A549 (cell line): ENCODE results near the gene CALN1.

Experiments used
- EP300 ChIP-seq, 2 experiments: fragments of >200 bp; sonication (Bioruptor Twin); formaldehyde crosslinking; IDR thresholded peaks; 2 replicates in 1 of 2; 3 replicates in 1 of 2; pipeline ENCODE4 v1.6.1; 2016 to 2017
- HDAC2 ChIP-seq: fragments of 200-600 bp; sonication (generic); IDR thresholded peaks from 2 replicates; pipeline ENCODE4 v1.6.1; 2016
- JUN ChIP-seq, 2 experiments: fragments of >200 bp; sonication (Bioruptor Twin); formaldehyde crosslinking; IDR thresholded peaks; 2 replicates in 1 of 2; 3 replicates in 1 of 2; pipeline ENCODE4 v1.6.1; 2016 to 2017
- JUNB ChIP-seq: fragments of >200 bp; sonication (Bioruptor Twin); formaldehyde crosslinking; IDR thresholded peaks from 2 replicates; pipeline ENCODE4 v1.6.1; 2016
- KDM1A ChIP-seq: fragments of 200-600 bp; sonication (generic); IDR thresholded peaks from 2 replicates; pipeline ENCODE4 v1.6.1; 2016; ENCODE audit warnings: low read depth, mild to moderate bottlenecking
- PBX3 ChIP-seq: IDR thresholded peaks from 2 replicates; pipeline ENCODE4 v1.6.1; 2012
- POLR2A ChIP-seq: IDR thresholded peaks from 2 replicates; pipeline ENCODE4 v1.6.1; 2012; ENCODE audit warnings: mild to moderate bottlenecking, low read length
- RAD21 ChIP-seq, 2 experiments: fragments of >200 bp in 1 of 2; sonication (Bioruptor Twin) in 1 of 2; formaldehyde crosslinking in 1 of 2; IDR thresholded peaks in 1 of 2; conservative IDR thresholded peaks in 1 of 2; 2 replicates in 1 of 2; 3 replicates in 1 of 2; pipeline ENCODE4 v1.6.1; 2012 to 2018; ENCODE audit warnings: inconsistent platforms in 1 of 2
- RCOR1 ChIP-seq: fragments of 150-350 bp; IDR thresholded peaks from 2 replicates; pipeline ENCODE4 v1.6.1; 2014; ENCODE audit warnings: antibody characterized with exemption, low read length, low read depth
- RNF2 ChIP-seq: fragments of 200-600 bp; sonication (generic); IDR thresholded peaks from 2 replicates; pipeline ENCODE4 v1.6.1; 2016; ENCODE audit warnings: low read depth, mild to moderate bottlenecking, antibody characterized with exemption, moderate library complexity, borderline replicate concordance
- ZNF302 ChIP-seq: fragments of 250-450 bp; sonication (Bioruptor Pico); IDR thresholded peaks from 2 replicates; pipeline ENCODE4 v1.9.0; 2021; ENCODE audit warnings: inconsistent platforms, mild to moderate bottlenecking, moderate library complexity
- TF ChIP-seq, protein P1 (sequence below): IDR thresholded peaks from 2 replicates; pipeline ENCODE4 v1.6.1; 2012; ENCODE audit warnings: low read depth, borderline replicate concordance
- TF ChIP-seq, protein P2 (sequence below): fragments of >200 bp; sonication (Bioruptor Twin); formaldehyde crosslinking; IDR thresholded peaks from 3 replicates; pipeline ENCODE4 v1.5.1; 2016

DNA sequence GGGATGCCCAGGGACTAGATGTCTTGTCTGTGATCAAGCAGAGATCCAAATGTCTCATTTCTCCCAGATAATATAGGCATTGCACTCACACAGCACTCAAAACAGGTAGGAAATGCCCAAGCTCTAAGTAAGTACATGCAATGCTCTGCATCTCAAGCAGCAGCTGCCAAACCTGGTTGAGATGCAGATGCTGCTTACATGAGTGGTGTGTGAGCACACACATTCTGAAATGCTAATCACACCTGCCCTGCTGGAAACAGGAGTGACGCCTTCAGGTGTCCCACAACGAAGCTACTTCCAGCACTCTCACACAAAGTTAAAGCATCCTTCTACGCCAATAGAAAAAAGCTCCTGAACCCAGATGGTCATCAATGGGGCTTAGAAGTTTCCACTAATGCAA lies 132.9 kb downstream of the CALN1 start:
- TF ChIP-seq, protein P1, sequence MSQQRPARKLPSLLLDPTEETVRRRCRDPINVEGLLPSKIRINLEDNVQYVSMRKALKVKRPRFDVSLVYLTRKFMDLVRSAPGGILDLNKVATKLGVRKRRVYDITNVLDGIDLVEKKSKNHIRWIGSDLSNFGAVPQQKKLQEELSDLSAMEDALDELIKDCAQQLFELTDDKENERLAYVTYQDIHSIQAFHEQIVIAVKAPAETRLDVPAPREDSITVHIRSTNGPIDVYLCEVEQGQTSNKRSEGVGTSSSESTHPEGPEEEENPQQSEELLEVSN = no peak
- no peak for TF ChIP-seq HDAC2
- no peak for TF ChIP-seq PBX3
- TF ChIP-seq, protein P2, sequence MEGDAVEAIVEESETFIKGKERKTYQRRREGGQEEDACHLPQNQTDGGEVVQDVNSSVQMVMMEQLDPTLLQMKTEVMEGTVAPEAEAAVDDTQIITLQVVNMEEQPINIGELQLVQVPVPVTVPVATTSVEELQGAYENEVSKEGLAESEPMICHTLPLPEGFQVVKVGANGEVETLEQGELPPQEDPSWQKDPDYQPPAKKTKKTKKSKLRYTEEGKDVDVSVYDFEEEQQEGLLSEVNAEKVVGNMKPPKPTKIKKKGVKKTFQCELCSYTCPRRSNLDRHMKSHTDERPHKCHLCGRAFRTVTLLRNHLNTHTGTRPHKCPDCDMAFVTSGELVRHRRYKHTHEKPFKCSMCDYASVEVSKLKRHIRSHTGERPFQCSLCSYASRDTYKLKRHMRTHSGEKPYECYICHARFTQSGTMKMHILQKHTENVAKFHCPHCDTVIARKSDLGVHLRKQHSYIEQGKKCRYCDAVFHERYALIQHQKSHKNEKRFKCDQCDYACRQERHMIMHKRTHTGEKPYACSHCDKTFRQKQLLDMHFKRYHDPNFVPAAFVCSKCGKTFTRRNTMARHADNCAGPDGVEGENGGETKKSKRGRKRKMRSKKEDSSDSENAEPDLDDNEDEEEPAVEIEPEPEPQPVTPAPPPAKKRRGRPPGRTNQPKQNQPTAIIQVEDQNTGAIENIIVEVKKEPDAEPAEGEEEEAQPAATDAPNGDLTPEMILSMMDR = no peak
- no peak for TF ChIP-seq RCOR1
- TF ChIP-seq JUN (IDR thresholded peaks at IDR 0.05) = no peak
- TF ChIP-seq POLR2A = no peak
- no peak for TF ChIP-seq RAD21 (conservative IDR thresholded peaks at IDR 0.05 in 1 of 2, IDR thresholded peaks at IDR 0.05 in 1 of 2)
- no peak for TF ChIP-seq EP300 (IDR thresholded peaks at IDR 0.05)
- TF ChIP-seq ZNF302 (CRISPR knock-in tag) = no peak
- no peak for TF ChIP-seq KDM1A
- TF ChIP-seq JUNB = no peak
- TF ChIP-seq RNF2 = no peak
